B cell (primary cell): ENCODE measurements around the gene MICAL3. TPM values are rescaled to one million over a fixed set of nuclear protein-coding genes. Genes with fewer than 3 reads are reported as not detected.

Experiments
- ATAC-seq: fragments of 200-7000 bp; cut with Tn5 transposase; one replicate; pipeline ENCODE4 v1.10.0; 2021; ENCODE audit warnings: low read depth, mild to moderate bottlenecking, moderate number of reproducible peaks, moderate library complexity
- CTCF ChIA-PET: fragments of 350-600 bp; sonication (Branson Sonifier 250); formaldehyde crosslinking; loops from one replicate; lab custom pipeline; 2021; ENCODE audit warnings: antibody characterized with exemption, inconsistent platforms; lab: Charles Lee
- POLR2A ChIA-PET: fragments of 350-600 bp; sonication (Branson Sonifier 250); formaldehyde crosslinking; loops from one replicate; lab custom pipeline; 2021; ENCODE audit warnings: antibody characterized with exemption; lab: Charles Lee
- DNase-seq: peaks from one replicate; pipeline ENCODE4 v3.0.0; 2013
- H2AFZ ChIP-seq: 2 replicates; pipeline ENCODE4 v1.6.1; 2012; ENCODE audit warnings: mild to moderate bottlenecking, low read depth, low read length; ENCODE audit not compliant: insufficient read depth, poor library complexity, severe bottlenecking
- H3K27ac ChIP-seq, 2 donors: 1 replicate in 1 of 2; 2 replicates in 1 of 2; pipeline ENCODE4 v1.5.1; 2012 to 2013; ENCODE audit warnings: low read length in 2 of 2, mild to moderate bottlenecking in 2 of 2, moderate library complexity in 1 of 2
- H3K27me3 ChIP-seq, 4 experiments: fragments of 200-600 bp in 1 of 4; sonication (generic) in 1 of 4; replicated peaks in 1 of 4; 1 replicate in 2 of 4; 2 replicates in 2 of 4; pipeline versions ENCODE4 v1.6.1 to v1.7.0; 2013 to 2016; ENCODE audit warnings: low read length in 3 of 4, mild to moderate bottlenecking in 2 of 4, mixed read lengths in 1 of 4, moderate library complexity in 1 of 4; ENCODE audit not compliant: insufficient read depth in 4 of 4, control insufficient read depth in 3 of 4; ENCODE audit errors: control extremely low read depth in 1 of 4
- H3K36me3 ChIP-seq, 2 experiments: replicated peaks in 1 of 2; 1 replicate in 1 of 2; 2 replicates in 1 of 2; pipeline versions ENCODE4 v1.6.1 to v1.7.1; 2013; ENCODE audit warnings: low read length in 1 of 2; ENCODE audit not compliant: insufficient read depth in 2 of 2, control insufficient read depth in 1 of 2; ENCODE audit errors: control extremely low read depth in 1 of 2, extremely low read depth in 1 of 2
- H3K4me1 ChIP-seq, 2 donors: fragments of 200-600 bp in 1 of 2; sonication (generic) in 1 of 2; 1 replicate in 1 of 2; 2 replicates in 1 of 2; pipeline versions ENCODE4 v1.5.1 to v1.6.1; 2013 to 2017; ENCODE audit warnings: low read length in 2 of 2; ENCODE audit not compliant: control insufficient read depth in 2 of 2, insufficient read depth in 2 of 2
- H3K4me2 ChIP-seq: replicated peaks from 2 replicates; pipeline ENCODE3; 2012; ENCODE audit warnings: mild to moderate bottlenecking, low read depth, low read length; ENCODE audit not compliant: poor library complexity, severe bottlenecking
- H3K4me3 ChIP-seq, 5 experiments: fragments of 200-600 bp in 1 of 5; sonication (generic) in 1 of 5; 1 replicate in 3 of 5; 2 replicates in 2 of 5; pipeline versions ENCODE4 v1.5.1 to v1.7.0; 2011 to 2016; ENCODE audit warnings: low read length in 4 of 5, mild to moderate bottlenecking in 4 of 5, low read depth in 2 of 5, control low read depth in 1 of 5, moderate library complexity in 1 of 5; ENCODE audit not compliant: insufficient read depth in 1 of 5; ENCODE audit errors: control extremely low read depth in 1 of 5, extremely low read depth in 1 of 5
- H3K79me2 ChIP-seq: fragments of 200-600 bp; sonication (generic); one replicate; pipeline ENCODE4 v1.6.0; 2016; ENCODE audit warnings: low read length; ENCODE audit not compliant: control insufficient read depth, insufficient read depth
- H3K9ac ChIP-seq: fragments of 200-600 bp; sonication (generic); 2 replicates; pipeline ENCODE4 v1.6.1; 2017; ENCODE audit warnings: mild to moderate bottlenecking, low read length, moderate library complexity
- H3K9me3 ChIP-seq, 3 donors: one replicate each; pipeline versions ENCODE4 v1.6.1 to v1.7.1; 2013; ENCODE audit warnings: low read length in 2 of 3; ENCODE audit not compliant: control insufficient read depth in 2 of 3, insufficient read depth in 1 of 3; ENCODE audit errors: control extremely low read depth in 1 of 3
- H4K20me1 ChIP-seq: 2 replicates; pipeline ENCODE4 v1.6.0; 2012; ENCODE audit warnings: mild to moderate bottlenecking, low read length; ENCODE audit not compliant: insufficient read depth, control insufficient read depth, poor library complexity, severe bottlenecking
- H3K27ac Mint-ChIP-seq: one replicate; pipeline ENCODE4 v1.8.0; 2021; ENCODE audit warnings: mixed read lengths
- H3K27me3 Mint-ChIP-seq: one replicate; pipeline ENCODE4 v1.8.0; 2021; ENCODE audit warnings: mixed read lengths
- H3K4me1 Mint-ChIP-seq: one replicate; pipeline ENCODE4 v1.8.0; 2021; ENCODE audit warnings: mixed read lengths
- H3K4me3 Mint-ChIP-seq: one replicate; pipeline ENCODE4 v1.8.0; 2021; ENCODE audit warnings: mixed read lengths
- H3K9me3 Mint-ChIP-seq: one replicate; pipeline ENCODE4 v1.8.0; 2022; ENCODE audit warnings: mixed read lengths; ENCODE audit not compliant: insufficient read depth
- EZH2 ChIP-seq: IDR thresholded peaks from 2 replicates; pipeline ENCODE4 v1.6.1; 2012; ENCODE audit warnings: borderline replicate concordance, low read depth, mild to moderate bottlenecking, moderate library complexity, low read length; ENCODE audit not compliant: insufficient read depth, poor library complexity, severe bottlenecking
- WGBS: methylation state at CpG from one replicate; pipeline ENCODE4 v1.1.5; 2013; ENCODE audit warnings: missing lambda C conversion rate; ENCODE audit not compliant: insufficient coverage; 5-methylcytosine and 5-hydroxymethylcytosine counted together
- intact Hi-C: fragments of 100-400 bp; cut with micrococcal nuclease; formaldehyde crosslinking; loops from one replicate; pipeline ENCODE4 v1.10.0; 2022
- polyA plus RNA-seq: library from polyadenylated mRNA; depleted of rRNA; stranded (reverse); fragments of >200 nt; gene quantifications from 2 replicates; pipeline ENCODE4 v1.2.3, GENCODE V29; 2012
- total RNA-seq, 2 donors: library from RNA; stranded (reverse); fragments of 120-200 nt in 1 of 2; gene quantifications; 1 replicate in 1 of 2; 2 replicates in 1 of 2; pipeline versions ENCODE4 v1.2.3 to v1.2.4, GENCODE V29; 2013 to 2022
- TF ChIP-seq, protein P1 (sequence below): fragments of 200-600 bp; IDR thresholded peaks from one replicate; pipeline ENCODE4 v1.8.0; 2022; ENCODE audit warnings: antibody characterized with exemption, mild to moderate bottlenecking

The MICAL3 gene
- total and polyA plus RNA-seq, 2 donors (not counting 1 experiment from before 2014, with no cell fraction given), result 50.5 to 253 TPM

DNA sequence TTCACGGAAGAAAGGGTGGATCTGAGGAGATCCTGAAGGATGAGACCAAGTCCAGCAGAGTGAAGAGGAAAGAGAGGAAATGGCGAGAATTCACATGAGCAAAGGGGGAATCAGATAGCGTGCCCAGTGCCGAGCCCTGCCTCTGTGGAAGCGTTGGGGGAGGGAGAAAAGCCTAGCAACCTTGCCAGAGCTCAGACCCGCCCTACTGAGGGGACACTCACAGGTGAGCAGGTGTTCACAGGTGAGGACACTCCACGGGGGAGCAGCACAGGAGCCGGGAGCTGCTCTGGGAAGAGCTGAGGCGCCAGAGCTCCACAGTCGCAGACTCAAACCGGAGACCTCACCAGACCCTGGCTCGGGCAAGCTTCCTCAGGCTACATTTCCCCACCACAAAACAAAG is 56.2 kb downstream of the MICAL3 start:
- H3K9me3 Mint-ChIP-seq, result no peaks in the 10 kb centered on the region
- WGBS, result 97% methylated on average over 7 of the region's 12 CpGs
- no peak overlapping the region for H3K4me3 Mint-ChIP-seq
- Histone ChIP-seq H2AFZ (no peak overlapping the region), H3K4me1 (peaks cover 57 to 63% of the 10 kb centered on the region in 2 donors), H3K27ac (no peak overlapping the region), H3K79me2 (peaks cover 99% of the 10 kb centered on the region), H3K9me3 (no peaks in the 10 kb centered on the region), H3K27me3 (no peaks in the 10 kb centered on the region), H4K20me1 (peaks cover 94% of the 10 kb centered on the region), H3K9ac (no peak overlapping the region), H3K4me2 (no peak overlapping the region), H3K36me3 (peaks cover 0 to 36% of the 10 kb centered on the region in 2 experiments), H3K4me3 (no peak overlapping the region)
- H3K27ac Mint-ChIP-seq, result no peak overlapping the region
- H3K4me1 Mint-ChIP-seq, result peaks cover 85% of the 10 kb centered on the region
- ChIA-PET POLR2A (no interaction called here), CTCF (interaction anchor here (0.9 to 1.5 kb wide), 2 partner anchors 28 to 108 kb away, joined by 3 to 5 read pairs; no protein-coding TSS in a partner anchor)
- no peak for TF ChIP-seq EZH2
- TF ChIP-seq, protein P1, sequence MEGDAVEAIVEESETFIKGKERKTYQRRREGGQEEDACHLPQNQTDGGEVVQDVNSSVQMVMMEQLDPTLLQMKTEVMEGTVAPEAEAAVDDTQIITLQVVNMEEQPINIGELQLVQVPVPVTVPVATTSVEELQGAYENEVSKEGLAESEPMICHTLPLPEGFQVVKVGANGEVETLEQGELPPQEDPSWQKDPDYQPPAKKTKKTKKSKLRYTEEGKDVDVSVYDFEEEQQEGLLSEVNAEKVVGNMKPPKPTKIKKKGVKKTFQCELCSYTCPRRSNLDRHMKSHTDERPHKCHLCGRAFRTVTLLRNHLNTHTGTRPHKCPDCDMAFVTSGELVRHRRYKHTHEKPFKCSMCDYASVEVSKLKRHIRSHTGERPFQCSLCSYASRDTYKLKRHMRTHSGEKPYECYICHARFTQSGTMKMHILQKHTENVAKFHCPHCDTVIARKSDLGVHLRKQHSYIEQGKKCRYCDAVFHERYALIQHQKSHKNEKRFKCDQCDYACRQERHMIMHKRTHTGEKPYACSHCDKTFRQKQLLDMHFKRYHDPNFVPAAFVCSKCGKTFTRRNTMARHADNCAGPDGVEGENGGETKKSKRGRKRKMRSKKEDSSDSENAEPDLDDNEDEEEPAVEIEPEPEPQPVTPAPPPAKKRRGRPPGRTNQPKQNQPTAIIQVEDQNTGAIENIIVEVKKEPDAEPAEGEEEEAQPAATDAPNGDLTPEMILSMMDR, result no peak
- ATAC-seq, result no peak
- no peak for DNase-seq
- H3K27me3 Mint-ChIP-seq, result no peaks in the 10 kb centered on the region
- intact Hi-C loops, result loop anchor here (10.0 kb wide), 1 partner anchor 53 kb away; no protein-coding TSS in a partner anchor

DNA sequence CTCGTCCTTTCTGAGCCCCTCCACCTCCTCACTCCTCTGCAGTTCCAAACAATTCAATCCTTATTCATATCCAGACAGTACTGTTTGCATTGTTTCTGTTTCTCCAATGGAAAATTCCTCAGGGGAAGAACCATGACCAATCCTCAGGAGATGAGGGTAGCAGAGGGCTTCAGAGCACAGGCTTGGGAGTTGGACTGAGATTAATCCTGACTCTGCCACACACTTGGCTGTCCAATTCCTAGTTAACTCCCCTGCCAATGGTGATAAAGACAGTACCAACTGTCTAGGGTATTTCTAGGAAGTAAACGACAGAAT is 58.0 kb downstream of the MICAL3 start:
- no peak overlapping the region for H3K4me3 ChIP-seq
- peaks cover 94% of the 10 kb centered on the region for H4K20me1 ChIP-seq
- peak overlapping the region; percentile 73 for H3K4me2 ChIP-seq
- peaks cover 64 to 81% of the 10 kb centered on the region in 2 donors for H3K4me1 ChIP-seq
- ATAC-seq, result no peak
- Mint-ChIP-seq H3K4me1 (peaks cover 84% of the 10 kb centered on the region), H3K27me3 (no peaks in the 10 kb centered on the region), H3K4me3 (peak overlapping the region; percentile 82), H3K27ac (peak overlapping the region; percentile 90), H3K9me3 (no peaks in the 10 kb centered on the region)
- H3K36me3 ChIP-seq, result peaks cover 0 to 39% of the 10 kb centered on the region in 2 experiments
- peak overlapping the region in 1 of 2 donors; percentile 80 for H3K27ac ChIP-seq
- ChIA-PET POLR2A (no interaction called here), CTCF (interaction anchor here (1.0 to 1.8 kb wide), 4 partner anchors 10 to 105 kb away, joined by 3 to 4 read pairs (median 4); no protein-coding TSS in a partner anchor)
- H3K79me2 ChIP-seq, result peaks cover 99% of the 10 kb centered on the region
- H3K9ac ChIP-seq, result no peak overlapping the region
- TF ChIP-seq, protein P1, result no peak
- TF ChIP-seq EZH2, result no peak
- H3K27me3 ChIP-seq, result no peaks in the 10 kb centered on the region
- intact Hi-C loops, result loop anchor here (10.0 kb wide), 1 partner anchor 52 kb away; no protein-coding TSS in a partner anchor
- 100% methylated on average over 1 of the region's 2 CpGs for WGBS
- H3K9me3 ChIP-seq, result no peaks in the 10 kb centered on the region
- no peak overlapping the region for H2AFZ ChIP-seq
- no peak for DNase-seq
